IMR-90 (cell line): Measurements from ENCODE around the gene SLC26A2.

Experiments
- CEBPB ChIP-seq: IDR thresholded peaks from 2 replicates; pipeline ENCODE4 v1.6.1; 2012; ENCODE audit warnings: low read depth, low read length, improper control_type of control experiment
- CTCF ChIP-seq: conservative IDR thresholded peaks from 2 replicates; pipeline ENCODE4 v1.5.1; 2012; ENCODE audit warnings: mild to moderate bottlenecking, low read depth, low read length, improper control_type of control experiment
- MAFK ChIP-seq: IDR thresholded peaks from 2 replicates; pipeline ENCODE4 v1.6.1; 2012; ENCODE audit warnings: low read depth, low read length, improper control_type of control experiment
- MXI1 ChIP-seq: IDR thresholded peaks from 2 replicates; pipeline ENCODE4 v1.6.1; 2012; ENCODE audit warnings: low read depth, mild to moderate bottlenecking, low read length, moderate library complexity, borderline replicate concordance
- POLR2A ChIP-seq: IDR thresholded peaks from 2 replicates; pipeline ENCODE4 v1.6.1; 2012; ENCODE audit warnings: mild to moderate bottlenecking, low read depth, low read length
- RAD21 ChIP-seq: IDR thresholded peaks from 2 replicates; pipeline ENCODE4 v1.6.1; 2012; ENCODE audit warnings: low read length, improper control_type of control experiment
- RFX5 ChIP-seq: IDR thresholded peaks from 2 replicates; pipeline ENCODE4 v1.8.0; 2012; ENCODE audit warnings: low read depth, mild to moderate bottlenecking, low read length, moderate library complexity
- USF2 ChIP-seq: fragments of 150-350 bp; IDR thresholded peaks from 2 replicates; pipeline ENCODE4 v1.6.1; 2017; ENCODE audit warnings: mild to moderate bottlenecking, antibody characterized with exemption, low read length, low read depth

GRCh38 chr5:149930749-149931574, 29.6 kb upstream of the SLC26A2 start:
- TF ChIP-seq MXI1 (no peak), MAFK (no peak), CTCF (no peak), POLR2A (no peak), RFX5 (no peak), USF2 (no peak), CEBPB (no peak), RAD21 (no peak)
